Inflammatory macrophage treated with lipopolysaccharide for 1 hour (primary cell): ENCODE results near the gene ARHGAP36.

ENCODE experiments used
- DNase-seq, 2 donors: peaks; one replicate each; pipeline ENCODE4 v3.0.0-alpha.2; 2020 to 2022

ARHGAP36 gene

DNA sequence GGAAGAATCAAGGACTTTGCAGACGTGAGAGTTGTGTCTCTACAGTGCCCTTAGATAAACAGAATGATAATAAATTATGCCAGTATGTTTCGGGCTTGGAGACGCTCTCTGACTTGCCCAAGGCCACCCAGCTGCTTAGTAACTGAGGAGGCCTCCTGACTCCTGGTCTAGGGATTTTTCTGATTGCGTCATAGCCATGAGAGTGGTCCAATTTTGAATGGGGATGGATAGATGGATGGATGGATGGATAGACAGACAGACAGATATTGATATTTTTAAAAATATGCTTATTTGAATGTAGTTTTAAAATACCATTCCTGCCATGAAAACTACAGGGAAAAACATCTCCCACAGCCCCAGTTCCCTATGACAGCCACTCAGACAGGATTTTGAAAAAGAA lies 15.5 kb downstream of the ARHGAP36 start:
- DNase-seq: no peak

DNA sequence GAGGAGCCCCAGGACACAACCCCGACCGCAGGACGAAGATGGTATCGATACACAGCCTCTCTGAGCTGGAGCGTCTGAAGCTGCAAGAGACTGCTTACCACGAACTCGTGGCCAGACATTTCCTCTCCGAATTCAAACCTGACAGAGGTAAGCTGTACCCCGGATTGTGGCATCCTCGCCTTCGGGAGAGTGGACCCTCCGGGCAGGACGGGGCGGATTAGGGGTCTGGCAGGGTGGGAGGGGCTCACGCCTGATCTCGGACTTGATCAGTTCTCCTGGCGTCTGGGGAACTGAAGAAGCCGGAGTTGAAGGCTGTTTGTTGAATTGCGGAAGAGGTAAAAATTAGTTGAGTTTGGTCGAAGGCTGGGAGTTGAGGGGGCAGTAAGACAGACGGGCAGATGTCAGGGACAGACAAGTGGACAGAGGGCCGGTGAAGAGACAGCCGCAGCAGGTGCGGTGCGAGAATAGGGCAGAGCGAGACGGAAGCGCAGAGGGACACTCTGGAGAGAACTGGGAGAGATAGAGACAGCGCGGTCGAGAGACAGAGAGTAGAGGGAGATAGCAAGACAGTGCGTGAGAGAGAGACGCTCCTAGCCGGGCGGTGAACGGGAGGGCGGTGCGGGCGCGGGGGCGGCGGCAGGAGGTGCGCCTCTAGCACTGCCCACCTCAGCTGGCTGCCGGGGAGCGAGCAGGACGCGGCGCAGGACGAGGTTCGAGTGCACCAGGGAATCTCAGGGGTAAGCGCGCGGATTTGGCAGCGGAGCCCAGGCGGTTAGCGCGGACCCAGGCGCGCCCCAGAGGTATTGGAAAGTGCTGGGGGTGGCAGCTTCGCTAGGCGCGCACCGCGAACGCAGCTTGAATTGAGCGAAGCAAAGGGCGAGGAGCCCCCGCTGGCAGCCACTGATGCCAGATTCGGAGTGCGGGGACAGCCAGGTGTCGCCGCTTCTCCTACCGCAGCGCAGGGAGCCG lies 23.9 kb downstream of the ARHGAP36 start:
- DNase-seq: no peak

DNA sequence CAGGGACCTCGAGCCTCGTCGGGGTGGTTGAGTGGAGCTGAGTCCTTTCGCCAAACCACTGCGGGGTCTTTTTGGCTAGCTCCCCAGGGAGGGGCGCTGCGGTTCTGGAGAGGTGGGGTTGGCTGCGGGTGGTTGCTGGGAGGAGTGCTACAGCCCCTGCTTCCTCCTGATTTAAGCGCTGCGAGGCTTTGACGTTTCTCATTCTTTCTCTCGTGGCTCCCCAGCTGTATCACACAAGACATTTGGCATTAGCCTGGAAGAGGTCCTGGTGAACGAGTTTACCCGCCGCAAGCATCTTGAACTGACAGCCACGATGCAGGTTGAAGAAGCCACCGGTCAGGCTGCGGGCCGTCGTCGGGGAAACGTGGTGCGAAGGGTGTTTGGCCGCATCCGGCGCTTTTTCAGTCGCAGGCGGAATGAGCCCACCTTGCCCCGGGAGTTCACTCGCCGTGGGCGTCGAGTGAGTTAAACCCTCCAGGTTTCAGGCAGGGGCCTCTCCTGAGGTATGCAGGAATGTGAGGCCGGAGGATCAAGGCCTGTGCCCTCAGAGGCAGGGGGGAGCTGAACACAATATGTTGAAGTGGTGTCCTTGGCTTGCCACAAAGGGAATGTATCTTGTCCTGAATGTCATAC lies 25.5 kb downstream of the ARHGAP36 start:
- DNase-seq: no peak

DNA sequence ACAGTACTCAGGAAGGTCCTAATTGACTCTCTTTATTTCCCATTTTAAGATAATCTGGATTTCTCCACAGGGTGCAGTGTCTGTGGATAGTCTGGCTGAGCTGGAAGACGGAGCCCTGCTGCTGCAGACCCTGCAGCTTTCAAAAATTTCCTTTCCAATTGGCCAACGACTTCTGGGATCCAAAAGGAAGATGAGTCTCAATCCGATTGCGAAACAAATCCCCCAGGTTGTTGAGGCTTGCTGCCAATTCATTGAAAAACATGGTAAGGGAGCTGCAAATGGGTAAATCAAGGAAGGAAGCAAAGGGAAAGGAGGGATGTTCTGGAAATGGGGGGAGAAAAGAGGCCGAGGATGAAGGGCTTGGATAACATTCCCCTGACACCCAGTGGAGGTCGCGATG lies 26.0 kb downstream of the ARHGAP36 start:
- DNase-seq: no peak

DNA sequence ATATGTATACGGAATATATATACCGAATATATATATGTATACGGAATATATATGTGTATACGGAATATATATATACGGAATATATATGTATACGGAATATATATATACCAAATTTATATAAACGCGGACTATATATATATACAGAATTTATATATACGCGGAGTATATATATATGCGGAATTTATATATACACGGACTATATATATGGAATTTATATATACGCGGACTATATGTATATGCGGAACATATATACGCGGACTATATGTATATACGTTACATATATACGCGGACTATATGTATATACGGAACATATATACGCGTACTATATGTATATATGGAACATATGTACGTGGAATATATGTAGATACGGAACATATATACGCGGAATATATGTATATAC lies 78.6 kb downstream of the ARHGAP36 start:
- DNase-seq: no peak

DNA sequence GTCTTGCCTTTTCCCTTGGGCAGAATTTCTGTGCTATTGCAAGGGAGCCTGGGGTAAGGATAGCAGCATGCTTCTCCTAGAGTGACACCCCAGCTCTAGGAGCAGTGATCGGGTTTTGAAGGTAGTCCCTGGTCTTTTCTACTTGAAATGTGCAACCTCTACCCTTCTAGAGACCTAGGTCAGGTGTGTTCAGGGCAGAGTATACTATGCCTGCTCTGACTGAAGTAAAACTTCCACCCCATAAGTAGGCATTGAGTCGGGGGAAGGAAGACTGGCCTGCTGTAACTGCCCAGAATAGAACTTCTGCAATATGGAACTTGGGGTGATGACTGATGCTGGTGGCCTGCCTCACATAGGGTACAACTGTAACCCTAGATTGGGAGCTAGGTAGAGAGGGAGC lies 80.9 kb downstream of the ARHGAP36 start:
- no peak for DNase-seq
